Measurements from ENCODE around the gene ALDH7A1. TPM values are rescaled to one million over a fixed set of nuclear protein-coding genes. Genes with fewer than 3 reads are reported as not detected.

The ALDH7A1 gene
- total RNA-seq, 4 donors from 2014 or later, result 35.9 to 89.7 (median 48.2) TPM

DNA sequence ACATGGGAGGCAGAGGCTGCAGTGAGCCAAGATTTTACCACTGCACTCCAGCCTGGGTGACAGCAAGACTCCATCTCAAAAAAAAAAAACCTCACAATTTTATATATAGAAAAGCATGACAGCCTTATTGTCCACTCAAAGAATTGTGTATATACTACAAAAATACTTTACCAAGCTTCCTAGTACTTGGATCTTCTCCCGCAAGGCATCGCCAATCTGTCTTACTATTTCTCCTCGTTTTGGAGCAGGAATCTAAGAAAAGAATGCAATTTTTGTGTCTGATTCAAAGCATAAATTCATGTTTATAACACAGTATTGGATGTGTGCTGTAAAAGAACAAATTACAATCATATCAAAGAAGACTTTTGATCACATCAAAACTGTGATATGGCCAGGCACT lies 11.3 kb downstream of the ALDH7A1 start:
- intact Hi-C loops (cut with DNase I), result no loop called here
- Histone ChIP-seq H3K27ac (no peak overlapping the region), H3K27me3 (no peaks in the 10 kb centered on the region), H3K4me1 (no peaks in the 10 kb centered on the region), H3K9me3 (no peaks in the 10 kb centered on the region), H3K4me3 (no peak overlapping the region), H3K36me3 (peaks cover 0 to 100% (median 19%) of the 10 kb centered on the region in 3 donors)
- DNase-seq, result no peak
- WGBS, 2 donors, result 81 to 85% methylated on average over 3 of the region's 3 CpGs
- TF ChIP-seq POLR2A (IDR thresholded peaks at IDR 0.05), result no peak
- TF ChIP-seq, protein P1, sequence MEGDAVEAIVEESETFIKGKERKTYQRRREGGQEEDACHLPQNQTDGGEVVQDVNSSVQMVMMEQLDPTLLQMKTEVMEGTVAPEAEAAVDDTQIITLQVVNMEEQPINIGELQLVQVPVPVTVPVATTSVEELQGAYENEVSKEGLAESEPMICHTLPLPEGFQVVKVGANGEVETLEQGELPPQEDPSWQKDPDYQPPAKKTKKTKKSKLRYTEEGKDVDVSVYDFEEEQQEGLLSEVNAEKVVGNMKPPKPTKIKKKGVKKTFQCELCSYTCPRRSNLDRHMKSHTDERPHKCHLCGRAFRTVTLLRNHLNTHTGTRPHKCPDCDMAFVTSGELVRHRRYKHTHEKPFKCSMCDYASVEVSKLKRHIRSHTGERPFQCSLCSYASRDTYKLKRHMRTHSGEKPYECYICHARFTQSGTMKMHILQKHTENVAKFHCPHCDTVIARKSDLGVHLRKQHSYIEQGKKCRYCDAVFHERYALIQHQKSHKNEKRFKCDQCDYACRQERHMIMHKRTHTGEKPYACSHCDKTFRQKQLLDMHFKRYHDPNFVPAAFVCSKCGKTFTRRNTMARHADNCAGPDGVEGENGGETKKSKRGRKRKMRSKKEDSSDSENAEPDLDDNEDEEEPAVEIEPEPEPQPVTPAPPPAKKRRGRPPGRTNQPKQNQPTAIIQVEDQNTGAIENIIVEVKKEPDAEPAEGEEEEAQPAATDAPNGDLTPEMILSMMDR (IDR thresholded peaks at IDR 0.05), result no peak

DNA sequence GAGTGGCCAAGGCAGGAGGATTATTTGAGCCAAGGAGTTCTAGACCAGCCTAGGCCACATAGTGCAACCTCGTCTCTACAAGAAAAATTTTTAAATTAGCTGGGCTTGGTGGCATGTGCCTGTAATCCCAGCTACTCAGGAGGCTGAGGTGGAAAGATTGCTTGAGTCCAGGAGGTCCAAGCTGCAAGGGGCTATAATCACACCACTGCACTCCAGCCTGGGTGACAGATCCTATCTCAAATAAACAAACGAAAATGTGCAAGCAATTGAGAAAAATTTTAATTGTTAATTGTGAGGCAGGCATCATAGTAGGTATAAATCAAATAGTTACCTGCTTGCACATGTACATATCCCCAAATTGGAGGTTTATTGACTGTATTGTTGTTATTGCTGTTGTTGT lies 15.3 kb downstream of the ALDH7A1 start:
- no peak overlapping the region for H3K4me3 ChIP-seq
- TF ChIP-seq, protein P1 (IDR thresholded peaks at IDR 0.05), result no peak
- no peak overlapping the region for H3K27ac ChIP-seq
- H3K27me3 ChIP-seq, result no peaks in the 10 kb centered on the region
- intact Hi-C loops (cut with DNase I), result no loop called here
- H3K36me3 ChIP-seq, result peaks cover 0 to 100% (median 11%) of the 10 kb centered on the region in 3 donors
- H3K4me1 ChIP-seq, result peaks cover 0 to 6% (median 0%) of the 10 kb centered on the region in 3 donors
- 87 to 95% methylated on average over 2 of the region's 2 CpGs for WGBS, 2 donors
- no peak for DNase-seq
- H3K9me3 ChIP-seq, result no peaks in the 10 kb centered on the region

DNA sequence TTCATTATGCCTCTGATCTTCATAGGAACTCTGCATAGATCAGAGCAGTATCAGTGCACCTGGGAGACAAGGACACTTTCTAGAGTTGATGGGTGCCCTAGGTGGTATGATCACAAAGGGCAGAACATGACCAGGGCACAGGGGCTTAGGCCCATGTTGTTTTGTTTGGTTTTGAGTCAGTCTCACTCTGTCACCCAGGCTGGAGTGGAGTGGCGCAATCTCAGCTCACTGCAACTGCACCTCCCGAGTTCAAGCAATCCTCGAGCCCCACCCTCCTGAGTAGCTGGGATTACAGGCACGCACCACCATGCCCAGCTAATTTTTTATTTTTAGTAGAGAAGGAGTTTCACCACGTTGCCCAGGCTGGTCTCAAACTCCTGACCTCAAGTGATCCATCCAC lies 17.6 kb downstream of the ALDH7A1 start:
- peaks cover 0 to 6% (median 0%) of the 10 kb centered on the region in 3 donors for H3K4me1 ChIP-seq
- H3K36me3 ChIP-seq, result peaks cover 0 to 100% (median 12%) of the 10 kb centered on the region in 3 donors
- intact Hi-C loops (cut with DNase I), result no loop called here
- no peaks in the 10 kb centered on the region for H3K9me3 ChIP-seq
- TF ChIP-seq POLR2A (IDR thresholded peaks at IDR 0.05), result no peak
- TF ChIP-seq, protein P1 (IDR thresholded peaks at IDR 0.05), result no peak
- H3K4me3 ChIP-seq, result no peak overlapping the region
- H3K27me3 ChIP-seq, result no peaks in the 10 kb centered on the region
- 50 to 64% methylated on average over 3 to 4 of the region's 5 CpGs for WGBS, 2 donors
- no peak for DNase-seq
- H3K27ac ChIP-seq, result peak overlapping the region in 2 of 4 donors; percentile 5 to 22

DNA sequence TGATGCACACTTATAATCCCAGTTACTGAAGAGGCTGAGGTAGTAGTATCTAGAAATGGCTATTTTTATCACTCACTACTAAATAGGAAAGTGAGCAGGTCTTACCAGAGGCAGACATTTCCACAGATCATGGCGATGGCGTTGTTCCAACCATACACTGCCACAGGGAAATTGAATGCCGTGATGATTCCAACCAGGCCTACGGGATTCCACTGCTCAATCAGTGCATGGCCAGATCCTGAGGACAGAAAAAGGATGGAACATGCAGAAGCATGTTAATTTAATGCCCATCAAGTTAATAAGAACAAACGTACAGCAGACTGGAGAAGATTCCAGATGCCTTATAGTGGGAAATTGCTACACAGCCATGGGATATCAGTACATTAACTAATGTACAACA lies 18.0 kb downstream of the ALDH7A1 start:
- 41 to 47% methylated on average over 5 of the region's 5 CpGs for WGBS, 2 donors
- intact Hi-C loops (cut with DNase I), result no loop called here

DNA sequence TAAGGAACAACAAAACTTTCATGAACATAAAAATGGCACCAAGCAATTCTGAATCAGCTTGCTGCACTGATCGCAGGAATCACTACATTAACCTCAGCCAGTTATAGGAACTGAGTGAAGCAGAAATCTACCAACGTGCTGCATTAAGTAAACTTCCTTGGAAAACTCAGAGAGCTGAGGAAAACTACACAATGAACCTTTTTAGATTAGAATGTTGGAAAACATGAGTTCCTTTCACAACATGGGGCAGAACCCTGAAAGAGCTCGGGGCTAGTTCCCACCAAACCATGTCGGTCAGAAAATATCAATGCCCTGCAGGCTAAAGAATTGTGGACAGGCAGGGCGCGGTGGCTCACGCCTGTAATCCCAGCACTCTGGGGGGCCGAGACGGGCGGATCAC lies 19.4 kb downstream of the ALDH7A1 start:
- DNase-seq, result no peak
- H3K27me3 ChIP-seq, result no peaks in the 10 kb centered on the region
- H3K27ac ChIP-seq, result no peak overlapping the region
- no peak for TF ChIP-seq POLR2A (IDR thresholded peaks at IDR 0.05)
- TF ChIP-seq, protein P1 (IDR thresholded peaks at IDR 0.05), result no peak
- peaks cover 0 to 6% (median 0%) of the 10 kb centered on the region in 3 donors for H3K4me1 ChIP-seq
- peaks cover 0 to 100% (median 14%) of the 10 kb centered on the region in 3 donors for H3K36me3 ChIP-seq
- WGBS, 2 donors, result 89 to 90% methylated on average over 10 of the region's 10 CpGs
- intact Hi-C loops (cut with DNase I), result no loop called here
- no peaks in the 10 kb centered on the region for H3K9me3 ChIP-seq
- H3K4me3 ChIP-seq, result no peak overlapping the region

More for the DNA sequence above, 18.0 kb downstream of the ALDH7A1 start:
- no peaks in the 10 kb centered on the region for H3K9me3 ChIP-seq
- H3K36me3 ChIP-seq, result peaks cover 0 to 100% (median 16%) of the 10 kb centered on the region in 3 donors
- peak overlapping the region in 1 of 4 donors; percentile 22 for H3K27ac ChIP-seq
- H3K4me3 ChIP-seq, result no peak overlapping the region
- H3K4me1 ChIP-seq, result peaks cover 0 to 6% (median 0%) of the 10 kb centered on the region in 3 donors
- no peak for DNase-seq
- no peaks in the 10 kb centered on the region for H3K27me3 ChIP-seq
- TF ChIP-seq, protein P1 (IDR thresholded peaks at IDR 0.05), result no peak
- TF ChIP-seq POLR2A (IDR thresholded peaks at IDR 0.05), result no peak
